ENCODE results near the gene ABCD1. TPM values are rescaled to one million over a fixed set of nuclear protein-coding genes. Genes with fewer than 3 reads are reported as not detected.

Gene ABCD1
- total RNA-seq, 2 experiments from 2014 or later: 15.4 to 16.0 TPM

GRCh38 chrX:153766098-153766817, 41.6 kb downstream of the ABCD1 start:
- no peak overlapping the region for H3K4me3 Mint-ChIP-seq
- H3K9me3 Mint-ChIP-seq: no peaks in the 10 kb centered on the region
- H3K27me3 Mint-ChIP-seq: no peaks in the 10 kb centered on the region
- peaks cover 8% of the 10 kb centered on the region for H3K4me1 Mint-ChIP-seq
- ChIA-PET CTCF (interaction anchor here (1.0 to 1.1 kb wide), 2 partner anchors 31 to 182 kb away, joined by 4 read pairs; no protein-coding TSS in a partner anchor), POLR2A (no interaction called here)
- no peaks in the 10 kb centered on the region for H3K36me3 Mint-ChIP-seq (ENCODE audit: low read depth)
- peak overlapping the region; percentile 54 for H3K27ac Mint-ChIP-seq
- DNase-seq: no peak

GRCh38 chrX:153766871-153767673, 42.4 kb downstream of the ABCD1 start:
- Mint-ChIP-seq H3K4me1 (peaks cover 8% of the 10 kb centered on the region), H3K36me3 (ENCODE audit: low read depth) (no peaks in the 10 kb centered on the region), H3K4me3 (no peak overlapping the region), H3K27ac (no peak overlapping the region), H3K9me3 (no peaks in the 10 kb centered on the region), H3K27me3 (no peaks in the 10 kb centered on the region)
- DNase-seq: no peak
- ChIA-PET POLR2A (no interaction called here), CTCF (interaction anchor here (1.0 to 1.8 kb wide), 2 partner anchors 181 to 185 kb away, joined by 4 read pairs; no protein-coding TSS in a partner anchor)

GRCh38 chrX:153767674-153768055, 43.0 kb downstream of the ABCD1 start:
- peaks cover 8% of the 10 kb centered on the region for H3K4me1 Mint-ChIP-seq
- H3K9me3 Mint-ChIP-seq: no peaks in the 10 kb centered on the region
- H3K36me3 Mint-ChIP-seq (ENCODE audit: low read depth): no peaks in the 10 kb centered on the region
- POLR2A ChIA-PET: no interaction called here
- H3K4me3 Mint-ChIP-seq: no peak overlapping the region
- DNase-seq: no peak
- CTCF ChIA-PET: interaction anchor here (1.8 kb wide), 1 partner anchor 185 kb away, joined by 4 read pairs; no protein-coding TSS in a partner anchor
- H3K27ac Mint-ChIP-seq: no peak overlapping the region
- no peaks in the 10 kb centered on the region for H3K27me3 Mint-ChIP-seq

GRCh38 chrX:153768311-153769157, 43.9 kb downstream of the ABCD1 start:
- ChIA-PET CTCF (interaction anchor here (1.8 kb wide), 1 partner anchor 184 kb away, joined by 4 read pairs; no protein-coding TSS in a partner anchor), POLR2A (no interaction called here)
- DNase-seq: no peak
- H3K4me1 Mint-ChIP-seq: peaks cover 8% of the 10 kb centered on the region
- H3K27me3 Mint-ChIP-seq: no peaks in the 10 kb centered on the region
- H3K9me3 Mint-ChIP-seq: no peaks in the 10 kb centered on the region
- no peaks in the 10 kb centered on the region for H3K36me3 Mint-ChIP-seq (ENCODE audit: low read depth)
- no peak overlapping the region for H3K27ac Mint-ChIP-seq
- H3K4me3 Mint-ChIP-seq: no peak overlapping the region

GRCh38 chrX:153769158-153769864, 44.7 kb downstream of the ABCD1 start:
- H3K4me3 Mint-ChIP-seq: no peak overlapping the region
- no peaks in the 10 kb centered on the region for H3K27me3 Mint-ChIP-seq
- H3K9me3 Mint-ChIP-seq: no peaks in the 10 kb centered on the region
- POLR2A ChIA-PET: no interaction called here
- no peaks in the 10 kb centered on the region for H3K36me3 Mint-ChIP-seq (ENCODE audit: low read depth)
- DNase-seq: no peak
- H3K4me1 Mint-ChIP-seq: peaks cover 4% of the 10 kb centered on the region
- CTCF ChIA-PET: no interaction called here
- H3K27ac Mint-ChIP-seq: no peak overlapping the region

- H3K27ac Mint-ChIP-seq: no peak overlapping the region
- POLR2A ChIA-PET: no interaction called here
- no peaks in the 10 kb centered on the region for H3K36me3 Mint-ChIP-seq (ENCODE audit: low read depth)
- CTCF ChIA-PET: no interaction called here
- no peak overlapping the region for H3K4me3 Mint-ChIP-seq
- peaks cover 4% of the 10 kb centered on the region for H3K4me1 Mint-ChIP-seq
- no peaks in the 10 kb centered on the region for H3K9me3 Mint-ChIP-seq
- H3K27me3 Mint-ChIP-seq: no peaks in the 10 kb centered on the region
- DNase-seq: no peak
These were observed 45.4 kb downstream of the ABCD1 start for GRCh38 chrX:153769865-153770600.

- DNase-seq: no peak
- Mint-ChIP-seq H3K9me3 (no peaks in the 10 kb centered on the region), H3K27me3 (no peaks in the 10 kb centered on the region), H3K27ac (no peak overlapping the region), H3K4me1 (peaks cover 4% of the 10 kb centered on the region), H3K4me3 (no peak overlapping the region), H3K36me3 (ENCODE audit: low read depth) (no peaks in the 10 kb centered on the region)
- ChIA-PET CTCF (no interaction called here), POLR2A (no interaction called here)
These were observed 46.2 kb downstream of the ABCD1 start for GRCh38 chrX:153770601-153771414.

- ChIA-PET CTCF (interaction anchor here (1.4 to 1.5 kb wide), 2 partner anchors 175 to 177 kb away, joined by 3 to 4 read pairs; no protein-coding TSS in a partner anchor), POLR2A (no interaction called here)
- Mint-ChIP-seq H3K27me3 (no peaks in the 10 kb centered on the region), H3K9me3 (no peaks in the 10 kb centered on the region), H3K36me3 (ENCODE audit: low read depth) (no peaks in the 10 kb centered on the region), H3K4me3 (no peak overlapping the region), H3K4me1 (peaks cover 2% of the 10 kb centered on the region), H3K27ac (no peak overlapping the region)
- no peak for DNase-seq
These were observed 47.0 kb downstream of the ABCD1 start for GRCh38 chrX:153771415-153772315.

- no peaks in the 10 kb centered on the region for H3K4me1 Mint-ChIP-seq
- H3K4me3 Mint-ChIP-seq: no peak overlapping the region
- no peaks in the 10 kb centered on the region for H3K9me3 Mint-ChIP-seq
- POLR2A ChIA-PET: no interaction called here
- H3K27me3 Mint-ChIP-seq: no peaks in the 10 kb centered on the region
- no peaks in the 10 kb centered on the region for H3K36me3 Mint-ChIP-seq (ENCODE audit: low read depth)
- CTCF ChIA-PET: interaction anchor here (1.4 to 1.5 kb wide), 2 partner anchors 175 to 176 kb away, joined by 3 to 4 read pairs; no protein-coding TSS in a partner anchor
- H3K27ac Mint-ChIP-seq: no peak overlapping the region
- DNase-seq: no peak
These were observed 47.9 kb downstream of the ABCD1 start for GRCh38 chrX:153772316-153773217.

- H3K4me3 Mint-ChIP-seq: no peak overlapping the region
These were observed 48.6 kb downstream of the ABCD1 start for GRCh38 chrX:153773218-153773611.

More at GRCh38 chrX:153773218-153773611, 48.6 kb downstream of the ABCD1 start:
- Mint-ChIP-seq H3K27me3 (no peaks in the 10 kb centered on the region), H3K9me3 (no peaks in the 10 kb centered on the region), H3K27ac (no peak overlapping the region), H3K4me1 (no peaks in the 10 kb centered on the region), H3K36me3 (ENCODE audit: low read depth) (no peaks in the 10 kb centered on the region)
- no peak for DNase-seq
- ChIA-PET CTCF (interaction anchor here (1.5 kb wide), 1 partner anchor 175 kb away, joined by 3 read pairs; no protein-coding TSS in a partner anchor), POLR2A (no interaction called here)
